GM12865 (cell line): ENCODE results near the gene USP3.

ENCODE experiments used
- DNase-seq: peaks from one replicate; pipeline ENCODE4 v3.0.0; 2010; ENCODE audit warnings: low read depth
- H3K4me3 ChIP-seq: 2 replicates; pipeline ENCODE4 v1.5.1; 2011; ENCODE audit warnings: mild to moderate bottlenecking, low read depth, low read length, control low read depth
- TF ChIP-seq, protein P1 (sequence below): IDR thresholded peaks from 2 replicates; pipeline ENCODE4 v1.5.1; 2011; ENCODE audit warnings: low read length, control low read depth, low read depth, inconsistent platforms; ENCODE audit not compliant: insufficient read depth; ENCODE audit errors: missing control alignments

Gene USP3

DNA sequence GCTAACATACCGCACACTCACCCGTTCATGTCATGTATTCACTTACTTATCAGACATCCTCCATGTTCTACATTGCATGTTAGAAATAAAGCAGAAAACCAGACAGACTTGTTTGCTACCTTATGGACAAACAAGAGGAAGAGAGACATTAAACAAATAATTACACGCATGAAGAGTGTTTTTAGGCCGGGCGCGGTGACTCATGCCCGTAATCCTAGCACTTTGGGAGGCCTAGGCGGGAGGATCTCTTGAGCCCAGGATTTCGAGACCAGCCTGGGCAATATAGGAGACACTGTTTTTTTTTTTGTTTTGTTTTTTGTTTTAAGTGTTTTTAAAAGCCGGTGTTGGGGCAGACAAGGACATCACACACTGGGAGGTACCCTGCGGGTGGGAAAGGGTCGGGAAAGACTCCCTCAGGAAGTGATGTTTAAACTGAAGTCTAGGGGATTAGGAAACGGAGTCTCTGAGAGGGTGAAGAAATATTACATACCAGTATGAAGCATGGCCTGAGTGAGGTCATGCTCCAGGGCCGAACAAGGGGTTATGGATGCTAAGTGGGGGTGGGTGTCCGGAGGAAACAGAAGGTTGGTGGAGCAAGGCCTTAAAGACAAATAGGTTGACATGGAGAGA is 2.1 kb upstream of the USP3 start:
- TF ChIP-seq, protein P1, sequence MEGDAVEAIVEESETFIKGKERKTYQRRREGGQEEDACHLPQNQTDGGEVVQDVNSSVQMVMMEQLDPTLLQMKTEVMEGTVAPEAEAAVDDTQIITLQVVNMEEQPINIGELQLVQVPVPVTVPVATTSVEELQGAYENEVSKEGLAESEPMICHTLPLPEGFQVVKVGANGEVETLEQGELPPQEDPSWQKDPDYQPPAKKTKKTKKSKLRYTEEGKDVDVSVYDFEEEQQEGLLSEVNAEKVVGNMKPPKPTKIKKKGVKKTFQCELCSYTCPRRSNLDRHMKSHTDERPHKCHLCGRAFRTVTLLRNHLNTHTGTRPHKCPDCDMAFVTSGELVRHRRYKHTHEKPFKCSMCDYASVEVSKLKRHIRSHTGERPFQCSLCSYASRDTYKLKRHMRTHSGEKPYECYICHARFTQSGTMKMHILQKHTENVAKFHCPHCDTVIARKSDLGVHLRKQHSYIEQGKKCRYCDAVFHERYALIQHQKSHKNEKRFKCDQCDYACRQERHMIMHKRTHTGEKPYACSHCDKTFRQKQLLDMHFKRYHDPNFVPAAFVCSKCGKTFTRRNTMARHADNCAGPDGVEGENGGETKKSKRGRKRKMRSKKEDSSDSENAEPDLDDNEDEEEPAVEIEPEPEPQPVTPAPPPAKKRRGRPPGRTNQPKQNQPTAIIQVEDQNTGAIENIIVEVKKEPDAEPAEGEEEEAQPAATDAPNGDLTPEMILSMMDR = no peak
- H3K4me3 ChIP-seq = peak overlapping the region; percentile 93
- peak; percentile 52 for DNase-seq

DNA sequence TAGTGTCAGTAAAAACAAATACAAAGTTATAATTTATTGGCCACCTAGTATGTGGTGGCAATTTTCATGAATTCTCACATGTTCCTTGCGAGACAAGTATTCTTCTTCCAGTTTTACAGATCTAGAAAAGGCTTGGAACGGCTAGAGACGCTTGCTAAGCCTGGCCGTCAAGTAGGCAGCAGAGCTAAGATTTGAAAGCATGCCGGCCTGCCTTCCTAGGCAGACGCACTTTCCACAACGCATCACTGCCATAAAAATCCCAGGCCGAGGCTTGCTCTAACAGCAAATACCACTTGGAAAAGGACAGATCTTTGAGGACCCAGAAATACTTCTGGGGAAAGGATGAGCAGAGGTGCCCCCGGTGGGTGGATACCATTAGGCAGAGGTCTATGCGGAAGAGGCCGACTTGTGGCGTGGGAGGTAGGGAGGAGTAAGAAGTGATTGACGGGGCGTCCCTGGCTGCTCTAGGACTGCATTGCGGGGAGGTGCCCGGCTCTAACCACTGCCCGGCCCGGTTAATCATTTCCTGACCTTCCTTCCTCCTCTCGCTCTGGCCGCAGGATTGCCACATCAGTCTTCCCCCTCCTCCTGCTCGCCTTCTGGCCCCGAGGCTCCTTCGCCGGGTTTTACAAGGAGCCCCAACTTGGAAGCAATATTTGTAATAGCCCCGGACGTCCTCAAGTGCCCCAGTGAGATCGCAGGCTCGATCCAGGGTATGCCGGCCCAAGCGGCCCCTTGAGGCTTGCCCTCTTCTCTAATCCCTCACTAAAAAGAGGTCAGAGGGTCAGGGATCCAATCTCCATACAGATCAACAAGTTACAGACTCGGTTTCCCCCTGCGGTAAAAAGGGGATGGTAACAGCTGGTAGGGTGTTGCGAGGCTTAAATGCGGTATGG is 1.3 kb upstream of the USP3 start:
- TF ChIP-seq, protein P1 = no peak
- peak overlapping the region; percentile 93 for H3K4me3 ChIP-seq
- peak; percentile 98 for DNase-seq

DNA sequence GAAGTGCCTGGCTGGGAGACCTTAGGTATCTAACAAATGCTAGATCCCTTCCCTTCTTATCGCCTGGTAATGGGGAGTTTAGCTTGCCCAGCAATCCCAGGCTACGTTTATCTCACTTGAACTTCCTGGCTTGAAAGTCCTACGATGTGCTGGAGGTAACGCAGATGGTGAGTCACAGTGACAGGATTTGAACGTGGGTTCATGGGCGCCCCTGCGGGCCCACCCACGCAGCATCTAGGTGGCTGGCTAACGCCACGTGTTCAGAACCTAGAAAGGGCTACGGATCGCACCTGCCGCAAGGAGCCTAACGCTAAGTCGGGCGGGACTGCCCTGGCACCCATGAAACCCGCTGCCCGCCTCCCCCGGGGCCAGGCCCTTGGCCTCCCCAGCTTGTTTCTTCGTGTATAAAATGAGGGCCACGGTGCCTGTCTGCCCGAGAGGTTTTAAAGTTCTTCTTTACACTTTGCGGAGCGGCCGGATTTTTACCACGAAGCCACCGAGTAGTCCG is 600 bp upstream of the USP3 start:
- peak; percentile 91 for DNase-seq
- TF ChIP-seq, protein P1 = no peak
- H3K4me3 ChIP-seq = peak overlapping the region; percentile 93

- peak overlapping the region; percentile 79 for H3K4me3 ChIP-seq
- DNase-seq = peak; percentile 83
- TF ChIP-seq, protein P1 = peak; percentile 7
Measured at GRCh38 chr15:63504979-63505841, 817 bp downstream of the USP3 start.

DNA sequence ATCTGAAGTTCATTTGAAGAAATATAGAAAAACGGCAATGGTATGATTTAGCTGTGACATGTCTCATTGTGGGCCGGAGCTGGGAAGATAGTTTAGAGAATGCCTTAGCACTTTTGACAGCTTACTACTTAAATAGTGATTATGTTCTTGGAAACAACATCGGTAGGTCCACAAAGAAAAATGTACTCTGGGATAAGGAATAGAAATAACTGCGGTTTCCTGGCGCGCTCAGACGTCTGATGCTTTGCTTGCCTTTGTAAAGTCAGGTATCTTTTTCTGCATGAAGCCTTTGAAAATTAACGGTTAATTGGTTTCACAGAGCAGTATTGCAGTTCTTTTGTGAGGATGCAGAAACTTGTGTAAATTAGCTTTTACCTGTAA is 1.4 kb downstream of the USP3 start:
- peak overlapping the region; percentile 79 for H3K4me3 ChIP-seq
- TF ChIP-seq, protein P1 = no peak
- DNase-seq = no peak

DNA sequence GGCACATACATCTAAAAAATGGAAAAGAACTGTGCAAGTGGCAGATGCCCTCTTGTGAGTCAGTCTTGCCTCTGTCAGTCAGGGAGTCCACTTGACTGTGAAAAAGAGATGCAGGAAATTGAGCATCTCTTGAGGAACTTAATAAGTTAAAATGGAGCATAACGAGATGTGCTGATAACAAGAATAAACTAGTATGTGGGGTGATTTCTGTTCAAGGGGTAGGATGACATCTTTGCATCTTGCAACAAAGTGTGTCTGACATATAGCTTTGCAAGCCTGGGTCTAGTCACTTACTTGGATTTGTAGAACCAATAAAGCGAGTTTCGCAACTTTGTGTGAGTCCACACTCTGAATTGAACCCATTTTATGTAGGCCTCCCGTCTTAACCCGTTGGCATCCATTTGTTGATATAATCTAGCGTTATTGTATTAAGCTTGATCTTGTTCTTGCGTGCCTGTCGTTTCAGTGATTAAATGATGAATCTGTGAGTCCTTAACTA is 2.2 kb downstream of the USP3 start:
- H3K4me3 ChIP-seq = peak overlapping the region; percentile 79
- DNase-seq = peak; percentile 46
- TF ChIP-seq, protein P1 = no peak
